Measurements from ENCODE around the gene PPIP5K2.

PPIP5K2 gene

DNA sequence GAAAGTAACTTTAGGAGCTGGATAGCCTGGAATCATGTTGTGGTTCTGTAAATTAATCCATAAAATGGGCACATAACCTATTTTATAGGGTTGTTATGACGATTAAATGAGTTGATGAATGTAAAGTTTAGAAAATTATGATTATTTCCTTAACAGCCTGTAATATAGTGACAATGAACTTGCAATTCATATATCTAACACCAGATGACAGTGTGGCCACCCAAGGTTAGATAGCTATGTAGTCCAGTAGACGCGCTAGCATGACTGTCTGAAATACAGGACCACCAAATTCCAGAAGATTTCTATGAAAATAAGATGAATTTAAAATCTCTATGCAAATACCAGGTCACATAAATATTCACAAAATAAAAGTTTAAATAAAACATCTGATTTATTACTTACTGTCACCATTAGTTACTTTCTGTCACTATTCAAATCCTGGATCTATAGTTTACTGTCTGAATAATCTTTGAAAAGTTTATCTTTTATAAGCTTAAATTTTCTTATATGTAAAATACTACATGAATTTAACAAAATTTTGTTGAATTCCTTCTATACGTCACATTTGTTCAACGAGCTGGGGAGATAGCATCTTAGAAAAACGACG, 112.4 kb downstream of the PPIP5K2 start:
- no peak for DNase-seq (ENCODE audit: low read depth, low spot score)
- no peak overlapping the region for H3K27ac ChIP-seq

DNA sequence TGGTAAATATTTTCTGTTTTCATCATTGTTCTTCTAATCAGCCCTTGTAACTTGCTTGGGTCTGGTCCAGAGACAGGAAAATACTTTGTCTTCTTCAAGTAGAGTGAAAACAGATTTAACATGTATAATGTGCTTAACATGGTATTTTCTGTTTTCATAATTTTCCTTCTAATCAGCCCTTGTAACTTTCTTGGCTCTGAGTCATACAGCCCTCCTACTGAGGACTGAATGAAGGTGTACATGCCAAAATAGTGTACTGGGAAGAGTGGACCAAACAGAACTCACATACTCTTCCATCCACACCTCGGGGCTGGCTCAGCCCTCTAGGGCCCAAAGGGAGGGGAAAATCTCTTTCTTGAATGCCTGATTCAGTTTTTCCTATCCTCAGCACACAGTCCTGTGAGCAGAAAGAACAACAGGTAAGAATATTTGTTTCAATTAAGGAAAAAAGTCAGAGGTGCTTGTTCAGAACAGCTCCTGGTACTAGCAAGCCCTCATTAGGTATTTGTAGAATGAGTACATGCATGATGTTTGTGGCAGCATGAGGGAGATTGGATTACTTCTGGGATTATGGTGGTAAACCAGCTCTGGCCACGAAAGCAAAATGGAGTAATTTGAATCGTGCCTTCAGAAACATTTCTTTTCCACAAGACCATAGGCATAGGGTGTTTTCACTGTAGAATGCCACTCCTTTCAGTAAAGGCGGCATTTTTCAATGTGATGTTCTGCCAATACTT, 114.3 kb downstream of the PPIP5K2 start:
- H3K27ac ChIP-seq: no peak overlapping the region
- DNase-seq (ENCODE audit: low read depth, low spot score): no peak

DNA sequence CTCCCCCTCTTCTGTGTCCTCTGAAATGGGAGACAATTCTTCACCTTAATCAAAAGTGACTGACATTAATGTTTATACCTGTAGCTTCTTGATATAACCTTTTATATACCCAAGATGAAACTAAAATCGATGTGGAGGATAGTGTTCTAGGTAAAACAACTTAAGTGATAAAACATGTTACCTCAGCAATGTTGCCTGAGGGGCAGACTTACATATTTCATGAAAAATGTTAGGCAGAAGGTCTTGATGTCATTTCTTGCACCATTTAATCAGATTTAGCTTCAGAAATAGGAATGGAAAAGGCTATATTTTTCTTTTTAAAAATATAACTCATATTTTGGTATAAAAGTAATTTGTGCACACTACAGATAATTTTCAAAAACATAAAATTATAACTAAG, 115.8 kb downstream of the PPIP5K2 start:
- no peak overlapping the region for H3K27ac ChIP-seq
- DNase-seq (ENCODE audit: low read depth, low spot score): no peak

DNA sequence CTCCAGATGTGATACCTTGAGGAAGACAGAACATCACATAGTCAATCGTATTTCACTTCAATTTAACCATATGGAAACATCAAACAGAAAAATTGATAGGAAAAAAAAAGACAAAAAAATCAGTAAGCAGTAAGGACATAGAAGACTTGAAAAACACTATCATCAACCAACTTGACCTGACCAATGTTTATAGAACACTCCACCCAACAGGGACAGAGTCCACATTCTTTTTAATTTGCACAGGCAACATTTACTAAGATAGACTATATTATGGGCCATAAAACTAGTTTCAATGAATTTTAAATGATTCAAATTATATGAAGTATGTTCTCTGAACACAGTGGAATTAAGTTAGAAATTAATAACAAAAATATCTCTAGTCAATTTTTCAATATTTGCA, 117.7 kb downstream of the PPIP5K2 start:
- no peak for DNase-seq (ENCODE audit: low read depth, low spot score)
- no peak overlapping the region for H3K27ac ChIP-seq

DNA sequence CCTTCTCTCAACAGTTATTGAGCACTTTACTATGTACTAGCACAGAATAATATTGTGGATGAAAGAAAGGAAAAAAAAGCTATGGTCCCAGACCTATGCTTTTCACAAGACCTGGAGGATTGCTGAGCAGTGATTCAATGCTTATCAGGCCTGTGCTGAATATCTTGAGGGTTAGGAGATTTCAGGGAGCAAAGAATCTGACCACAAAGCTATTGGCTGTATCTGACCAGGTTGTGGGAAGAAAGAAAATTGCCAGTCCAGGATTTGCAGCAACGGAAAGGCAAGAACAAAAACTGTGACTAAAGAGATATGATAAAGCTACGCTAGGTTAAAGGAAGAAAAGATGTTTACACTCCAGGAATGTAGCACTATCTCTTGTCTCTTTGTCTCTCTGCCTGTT, 123.6 kb downstream of the PPIP5K2 start:
- H3K27ac ChIP-seq: no peak overlapping the region
- DNase-seq (ENCODE audit: low read depth, low spot score): no peak

DNA sequence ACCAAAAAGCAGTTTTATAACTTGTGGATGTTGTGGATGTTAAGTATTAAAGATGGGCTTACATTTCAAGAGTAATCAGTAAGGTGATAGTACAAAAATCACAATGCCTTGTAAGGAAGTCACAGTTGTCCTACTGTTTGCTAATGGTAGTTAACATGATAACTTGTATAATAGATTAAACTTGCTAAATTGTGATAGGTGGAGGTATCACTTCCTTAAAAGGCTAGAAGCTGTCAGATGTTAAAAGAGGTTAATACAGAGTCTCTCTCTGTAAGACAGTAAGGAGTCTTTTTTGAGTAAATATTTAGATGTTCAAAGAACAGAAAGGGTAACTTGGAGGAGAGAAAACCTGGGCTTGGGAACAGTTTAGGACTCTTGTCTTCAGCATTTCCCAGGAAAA, 124.3 kb downstream of the PPIP5K2 start:
- no peak for DNase-seq (ENCODE audit: low read depth, low spot score)
- H3K27ac ChIP-seq: no peak overlapping the region

DNA sequence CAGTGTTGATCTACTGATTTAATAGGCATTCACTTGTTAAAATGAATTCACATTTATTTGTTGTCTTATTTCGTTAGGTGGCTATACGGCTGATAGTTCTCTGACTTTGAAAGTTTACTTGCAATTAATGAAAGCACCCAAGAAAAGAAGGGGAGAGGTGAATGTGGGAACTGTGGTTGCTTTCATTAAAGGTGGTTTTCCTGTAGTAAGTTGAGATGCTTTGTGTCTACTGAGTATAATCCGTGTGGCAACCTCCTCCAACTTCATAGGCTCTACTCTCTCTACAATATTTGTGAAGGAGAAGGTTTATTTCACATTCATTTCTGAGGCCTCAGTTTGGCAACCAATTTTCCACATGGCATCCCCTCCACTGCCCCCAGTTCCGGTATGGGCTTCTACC, 125.7 kb downstream of the PPIP5K2 start:
- H3K27ac ChIP-seq: no peak overlapping the region
- DNase-seq (ENCODE audit: low read depth, low spot score): no peak

DNA sequence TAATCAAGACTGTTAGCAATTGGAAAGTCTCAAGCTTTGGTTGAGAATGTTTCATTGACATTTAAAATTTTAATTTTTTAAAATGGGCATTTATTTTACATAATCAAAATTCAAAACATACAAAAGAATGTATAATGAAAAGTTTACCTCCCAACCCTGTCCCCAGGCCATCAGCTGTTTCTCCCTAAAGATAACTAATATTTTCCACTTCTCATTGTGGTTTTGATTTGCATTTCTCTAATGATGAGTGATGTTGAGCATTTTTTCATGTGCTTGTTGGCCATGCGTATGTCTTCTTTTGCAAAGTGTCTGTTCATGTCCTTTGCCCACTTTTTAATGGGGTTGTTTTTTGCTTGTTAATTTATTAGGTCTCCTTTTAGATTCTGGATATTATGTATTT, 127.0 kb downstream of the PPIP5K2 start:
- H3K27ac ChIP-seq: no peak overlapping the region
- no peak for DNase-seq (ENCODE audit: low read depth, low spot score)

DNA sequence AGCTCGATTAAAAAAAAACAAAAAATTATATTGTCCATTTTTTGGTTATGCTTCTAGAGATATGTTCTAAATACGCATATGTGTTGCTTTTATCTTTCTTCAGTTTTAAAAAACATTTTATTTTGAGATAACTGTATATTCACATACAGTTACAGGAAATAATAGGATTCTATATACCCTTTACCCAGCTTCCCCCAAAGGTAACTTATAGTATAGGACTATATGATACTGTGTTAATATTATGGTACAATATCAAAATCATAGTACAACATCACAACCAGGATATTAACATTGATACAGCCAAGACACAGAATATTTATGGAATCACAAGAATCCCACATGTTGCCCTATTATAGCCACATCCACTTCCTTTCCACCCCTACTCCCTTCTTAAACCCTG, 129.0 kb downstream of the PPIP5K2 start:
- DNase-seq (ENCODE audit: low read depth, low spot score): no peak
- no peak overlapping the region for H3K27ac ChIP-seq

DNA sequence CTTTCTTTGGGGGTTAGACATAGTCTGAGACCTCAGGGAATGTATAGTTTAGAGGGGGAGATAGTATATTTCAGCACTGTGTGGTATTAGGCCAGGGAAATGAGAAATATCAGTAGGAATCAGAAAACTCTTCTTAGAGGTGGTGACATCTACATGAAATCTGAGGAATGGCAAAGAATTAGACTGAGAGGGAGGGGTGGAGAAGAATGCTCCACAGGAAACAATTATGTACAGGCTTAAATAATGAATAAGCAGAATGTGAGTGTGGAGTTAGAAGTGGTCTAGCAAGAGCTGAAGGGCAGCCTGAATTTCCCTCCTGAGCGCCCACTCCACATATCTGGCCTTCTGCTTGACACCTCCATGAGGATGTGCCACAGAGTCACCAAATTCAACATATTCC, 134.8 kb downstream of the PPIP5K2 start:
- no peak for DNase-seq (ENCODE audit: low read depth, low spot score)
- H3K27ac ChIP-seq: no peak overlapping the region

DNA sequence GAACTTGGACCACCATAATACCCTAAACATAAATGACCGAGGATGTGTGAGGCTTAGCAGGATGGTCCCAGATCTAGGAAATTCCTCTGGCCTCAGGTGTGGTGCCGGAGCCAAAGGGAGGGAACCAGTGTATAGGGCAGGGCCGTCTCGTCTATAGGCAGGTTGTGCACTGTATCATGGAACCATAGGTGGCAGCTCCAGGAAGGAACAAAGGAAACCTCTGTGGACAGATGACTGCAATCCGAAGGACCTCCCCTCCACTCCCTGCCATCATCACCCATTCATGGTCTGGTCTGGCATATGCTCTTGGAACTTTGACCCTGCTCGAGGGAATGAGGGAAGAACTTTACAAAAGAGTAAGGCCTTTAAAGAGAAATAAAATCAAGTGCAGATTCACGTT, 135.6 kb downstream of the PPIP5K2 start:
- H3K27ac ChIP-seq: no peak overlapping the region
- DNase-seq (ENCODE audit: low read depth, low spot score): no peak

DNA sequence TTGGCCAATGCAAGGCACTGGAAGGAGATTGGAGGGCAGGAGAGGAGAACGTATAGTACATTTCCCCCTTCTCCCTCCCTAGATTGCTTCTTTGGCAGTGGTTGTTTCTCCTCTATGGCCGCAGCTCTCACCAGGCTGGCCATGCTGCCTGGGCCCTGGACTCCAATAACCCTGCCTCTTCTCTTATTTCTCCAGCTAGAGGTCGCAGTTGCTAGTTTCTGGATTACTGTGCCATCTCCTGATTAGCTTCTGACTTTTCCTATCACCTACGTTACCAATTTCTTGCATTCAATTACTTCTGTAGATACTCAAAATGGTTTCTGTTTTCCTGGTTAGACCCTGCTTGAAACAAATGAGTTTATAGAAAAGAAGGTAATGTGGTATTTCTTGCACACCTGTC, 136.1 kb downstream of the PPIP5K2 start:
- no peak for DNase-seq (ENCODE audit: low read depth, low spot score)
- no peak overlapping the region for H3K27ac ChIP-seq

DNA sequence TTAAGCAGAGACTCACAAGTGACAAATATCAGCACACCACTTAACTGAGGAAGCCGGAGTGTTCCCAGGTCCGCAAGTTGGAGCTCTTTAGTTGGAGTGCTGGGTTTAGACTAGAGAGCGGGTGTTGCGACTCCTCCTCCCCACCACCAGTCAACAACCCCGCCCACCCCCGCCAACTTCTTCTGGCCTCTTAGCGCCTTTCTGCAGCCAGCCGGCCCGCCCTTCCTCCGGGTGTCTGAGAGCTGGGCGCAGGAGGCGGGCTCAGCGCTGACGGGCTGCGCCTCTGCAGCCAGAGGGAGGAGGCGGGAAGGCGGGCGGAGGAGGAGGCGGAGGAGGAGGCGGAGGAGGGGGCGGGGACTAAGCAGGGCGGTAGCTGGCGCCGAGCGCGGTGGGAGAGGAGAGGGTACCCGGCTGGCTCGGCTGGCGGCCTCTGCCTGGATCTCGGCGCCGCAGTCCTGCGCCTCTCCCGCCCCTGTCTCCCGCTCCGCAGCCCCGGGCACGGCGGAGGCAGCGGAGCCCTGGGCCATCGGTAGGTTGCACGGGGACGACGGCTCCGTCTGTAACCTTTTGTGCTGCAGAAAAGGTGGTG, 138.4 kb downstream of the PPIP5K2 start, which contains the start of gene MACIR:
TSS of gene MACIR (plus strand) at position 396 of the 589 bp plus-strand sequence. CDS start 17,157 bp downstream, outside the sequence.
- peak within 1 kb of the TSS; percentile 64 for H3K27ac ChIP-seq
- peak; percentile 80 for DNase-seq (ENCODE audit: low read depth, low spot score)

DNA sequence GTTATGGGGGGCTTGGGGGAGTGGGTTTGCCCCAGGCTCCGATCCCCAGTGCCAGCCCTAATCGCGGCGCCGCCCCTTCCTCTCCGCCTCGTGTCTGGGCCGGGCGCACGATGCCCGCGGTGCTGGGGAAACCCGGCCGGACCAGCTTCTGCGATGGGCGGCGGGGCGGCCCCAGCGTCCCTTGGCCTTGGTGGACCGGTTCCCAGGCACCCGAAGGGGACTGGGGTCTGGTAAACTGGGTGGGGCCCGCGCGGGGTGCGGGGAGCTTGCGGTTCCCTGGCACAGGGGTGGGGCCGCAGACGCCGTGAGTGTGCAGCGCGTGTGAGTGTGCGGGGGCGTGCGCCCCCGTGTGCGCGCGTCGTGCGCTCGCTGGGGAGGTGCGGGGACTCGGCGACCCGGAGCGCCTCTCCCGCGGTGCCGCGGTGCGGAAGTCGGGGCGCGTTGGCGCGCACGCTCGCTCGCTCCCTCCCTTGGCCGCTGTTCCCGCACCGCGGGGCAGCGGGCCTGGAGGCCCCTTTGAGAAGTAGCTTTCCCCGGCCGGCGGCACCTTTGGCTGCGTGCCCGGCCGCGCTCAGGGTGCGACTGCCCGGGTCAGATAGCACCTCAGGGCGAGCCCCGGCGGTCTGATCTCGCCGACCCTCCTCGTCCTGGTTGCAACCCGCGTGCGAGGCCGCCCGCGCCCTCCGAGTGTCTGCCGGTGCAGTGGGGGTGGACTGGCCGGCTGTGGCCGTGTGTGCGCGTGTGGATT, 139.0 kb downstream of the PPIP5K2 start:
- DNase-seq (ENCODE audit: low read depth, low spot score): no peak
- H3K27ac ChIP-seq: peak overlapping the region; percentile 64

DNA sequence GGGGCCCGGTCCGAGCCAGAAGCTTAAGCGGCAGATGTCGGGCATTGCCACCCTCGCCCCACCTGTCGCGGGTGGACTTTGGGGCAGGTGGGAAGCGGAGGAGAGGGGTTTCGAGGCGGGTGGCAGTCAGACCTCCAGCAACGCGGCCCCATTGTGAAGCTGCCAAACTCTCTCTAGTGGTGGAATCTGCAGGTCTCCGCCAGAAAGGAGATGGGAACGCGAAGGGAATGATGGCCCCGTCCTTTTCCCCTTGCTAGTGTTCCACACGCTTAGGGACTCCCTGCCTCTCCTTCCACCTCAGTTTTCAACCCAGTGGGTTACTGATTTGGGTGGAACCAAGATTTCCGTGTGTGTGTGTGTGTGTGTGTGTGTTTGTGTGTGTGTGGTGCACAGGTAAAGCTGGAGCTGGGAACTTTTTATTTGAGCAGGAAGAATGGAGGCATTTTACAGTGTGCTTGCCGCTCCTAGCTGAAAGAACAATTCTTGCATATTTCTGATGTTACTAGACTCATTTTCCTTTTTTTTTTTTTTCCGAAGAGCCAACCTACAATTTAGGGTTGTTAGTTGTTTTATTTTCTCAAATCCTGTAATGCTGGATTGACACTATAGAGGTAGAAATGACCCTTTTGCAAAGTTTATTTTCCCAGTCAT, 139.7 kb downstream of the PPIP5K2 start:
- no peak for DNase-seq (ENCODE audit: low read depth, low spot score)
- peak overlapping the region; percentile 64 for H3K27ac ChIP-seq

DNA sequence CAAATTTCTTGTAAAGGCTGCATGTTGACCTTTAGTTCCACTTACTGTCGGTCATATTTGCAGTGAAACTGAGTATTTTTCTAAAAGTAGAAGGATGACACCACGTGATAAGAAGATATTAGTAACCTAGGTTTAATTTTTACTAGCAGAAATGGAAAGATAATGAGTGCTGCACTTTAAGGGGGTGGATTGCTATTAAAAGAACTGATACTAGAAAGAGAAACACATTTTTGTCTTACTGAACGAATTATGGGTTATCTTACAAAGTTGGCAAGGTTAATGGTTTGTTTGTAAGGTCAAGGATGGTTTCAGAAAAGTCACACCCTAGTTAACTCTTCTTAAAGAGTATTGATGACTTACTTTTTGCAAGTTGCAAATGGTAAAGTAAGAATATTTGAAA, 140.8 kb downstream of the PPIP5K2 start:
- H3K27ac ChIP-seq: no peak overlapping the region
- no peak for DNase-seq (ENCODE audit: low read depth, low spot score)

All from epithelial cell of prostate (primary cell).